ENCODE measurements around the gene NHSL1.

NHSL1 gene

DNA sequence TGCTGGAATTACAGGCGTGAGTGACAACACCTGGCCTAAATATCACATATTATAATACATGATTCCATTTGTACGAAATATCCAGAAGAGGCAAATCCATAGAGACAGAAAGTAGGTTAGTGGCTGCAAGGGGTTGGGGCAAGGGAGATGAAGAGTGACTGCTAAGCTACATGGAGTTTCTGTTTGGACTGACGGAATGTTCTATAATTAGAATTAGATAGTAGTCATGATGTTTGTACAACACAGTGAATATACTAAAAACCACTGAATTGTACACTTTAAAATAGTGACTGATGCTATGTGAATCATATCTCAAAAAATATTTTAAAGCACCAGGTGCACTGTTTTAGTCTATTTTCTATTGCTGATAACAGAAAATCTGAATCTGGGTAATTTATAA lies 99.0 kb downstream of the NHSL1 start:
- DNase-seq: no peak

DNA sequence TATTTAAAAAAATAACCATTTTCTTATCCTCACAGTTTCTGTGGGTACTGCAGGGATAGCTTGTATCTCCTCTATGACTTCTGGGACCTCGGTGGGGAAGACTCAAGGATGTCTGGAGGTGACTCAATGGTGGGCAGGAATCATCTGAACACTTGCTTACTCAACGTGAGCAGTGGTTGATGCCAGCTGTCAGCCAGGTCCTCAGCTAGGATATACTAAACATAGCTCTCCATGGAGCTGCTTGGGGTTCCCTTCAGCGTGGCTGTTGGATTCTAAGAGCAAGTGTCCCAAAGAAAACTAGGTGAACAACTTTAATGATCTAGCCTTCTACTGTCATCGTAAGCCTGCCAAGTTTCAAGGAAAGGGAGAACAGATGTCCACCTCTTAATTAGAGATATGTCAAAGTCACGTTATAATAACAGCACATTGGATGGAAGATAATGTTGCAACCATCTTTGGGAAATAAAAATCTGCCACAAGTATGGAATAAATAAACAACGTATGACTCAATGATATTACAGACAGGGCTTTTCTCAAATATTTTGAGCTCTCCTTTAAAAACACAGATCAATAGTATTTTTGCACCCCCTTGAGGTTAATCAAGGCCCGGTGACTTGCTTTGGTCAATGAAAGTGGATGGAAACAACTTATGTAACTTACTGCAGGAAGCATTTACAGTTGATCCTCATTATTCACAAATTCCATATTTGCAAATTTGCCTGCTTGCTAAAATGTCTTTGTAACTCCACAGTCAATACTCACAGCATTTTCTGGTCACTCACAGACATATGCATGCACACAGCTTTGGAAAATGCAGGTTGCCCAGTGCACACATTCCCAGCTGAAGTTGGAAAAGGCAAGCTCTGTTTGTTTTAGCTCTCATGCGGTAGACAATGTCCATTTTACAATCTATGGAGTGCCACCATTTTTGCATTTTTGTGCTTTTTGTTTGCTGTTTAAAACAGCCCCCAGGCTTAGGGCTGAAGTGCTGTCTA lies 101.9 kb downstream of the NHSL1 start:
- no peak for DNase-seq

DNA sequence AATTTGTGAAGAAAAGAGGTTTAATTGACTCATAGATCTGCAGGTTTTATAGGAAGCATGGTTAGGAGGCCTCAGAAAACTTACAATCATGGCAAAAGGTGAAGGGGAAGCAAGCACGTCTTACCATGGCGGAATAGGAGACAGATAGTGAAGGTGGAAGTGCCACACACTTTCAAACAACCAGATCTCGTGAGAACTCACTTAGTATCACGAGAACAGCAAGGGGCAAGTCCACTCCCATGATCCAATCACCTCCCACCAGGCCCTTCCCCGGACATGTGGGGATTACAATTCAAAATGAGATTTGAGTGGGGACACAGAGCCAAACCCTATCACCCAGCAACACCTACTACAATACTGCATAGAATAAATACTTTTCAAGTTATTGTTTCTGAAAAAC lies 102.6 kb downstream of the NHSL1 start:
- DNase-seq: no peak

DNA sequence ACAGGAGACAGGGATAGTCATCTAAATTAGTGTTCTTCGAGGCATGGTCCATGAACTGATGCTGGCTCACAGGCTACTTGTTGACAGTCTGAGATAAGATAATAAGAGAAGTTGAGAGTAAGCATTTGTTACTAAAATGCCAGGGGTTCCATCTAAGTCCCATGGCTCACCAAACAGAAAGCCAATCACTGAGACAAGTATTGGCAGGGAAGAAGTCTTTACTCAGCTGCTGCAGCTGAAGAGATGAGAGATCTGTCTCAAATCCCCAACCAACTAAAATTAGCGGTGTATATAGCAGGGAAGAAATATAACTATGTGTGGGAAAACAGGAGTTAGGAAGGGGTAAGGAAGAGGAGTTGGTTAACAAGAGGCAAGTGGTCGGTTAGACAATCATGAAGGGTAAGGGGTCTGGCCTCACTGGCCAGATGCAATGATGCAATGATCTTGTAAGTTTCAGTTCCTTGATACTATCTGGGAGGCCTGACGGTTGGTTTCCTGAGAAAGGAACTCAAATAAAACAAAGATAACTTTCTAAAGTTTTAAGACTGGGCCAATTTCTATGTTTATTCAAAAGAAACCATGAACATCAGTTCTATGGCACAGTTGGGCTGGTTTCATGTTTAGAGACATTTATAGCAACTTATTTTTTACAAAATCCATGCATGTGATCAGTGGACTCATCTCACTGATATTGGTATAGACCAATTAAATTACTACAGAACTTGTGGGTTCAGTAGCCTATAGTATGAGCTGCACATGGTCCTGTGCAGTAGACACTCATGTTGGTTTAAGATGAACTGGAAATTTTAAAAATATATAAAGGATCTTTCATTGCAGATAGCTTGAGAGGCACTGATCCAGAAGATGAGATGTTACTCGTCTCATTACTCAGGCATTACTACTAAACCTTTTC lies 105.2 kb downstream of the NHSL1 start:
- DNase-seq: no peak

DNA sequence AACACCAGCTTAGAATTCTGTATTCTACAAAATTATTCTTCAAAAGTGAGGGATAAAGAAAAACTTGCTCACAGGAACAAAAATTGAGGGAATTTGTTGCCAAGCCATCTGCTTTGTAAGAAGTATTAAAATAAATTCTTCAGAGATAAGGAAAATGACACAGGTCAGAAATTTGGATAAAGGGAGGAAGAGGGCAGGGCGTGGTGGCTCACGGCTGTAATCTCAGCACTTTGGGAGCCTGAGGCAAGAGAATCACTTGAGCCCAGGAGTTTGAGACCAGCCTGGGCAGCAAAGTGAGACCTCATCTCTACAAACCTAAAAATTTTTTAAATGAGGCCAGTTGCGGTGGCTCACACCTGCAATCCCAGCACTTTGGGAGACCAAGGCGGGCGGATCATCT lies 109.7 kb downstream of the NHSL1 start:
- no peak for DNase-seq

DNA sequence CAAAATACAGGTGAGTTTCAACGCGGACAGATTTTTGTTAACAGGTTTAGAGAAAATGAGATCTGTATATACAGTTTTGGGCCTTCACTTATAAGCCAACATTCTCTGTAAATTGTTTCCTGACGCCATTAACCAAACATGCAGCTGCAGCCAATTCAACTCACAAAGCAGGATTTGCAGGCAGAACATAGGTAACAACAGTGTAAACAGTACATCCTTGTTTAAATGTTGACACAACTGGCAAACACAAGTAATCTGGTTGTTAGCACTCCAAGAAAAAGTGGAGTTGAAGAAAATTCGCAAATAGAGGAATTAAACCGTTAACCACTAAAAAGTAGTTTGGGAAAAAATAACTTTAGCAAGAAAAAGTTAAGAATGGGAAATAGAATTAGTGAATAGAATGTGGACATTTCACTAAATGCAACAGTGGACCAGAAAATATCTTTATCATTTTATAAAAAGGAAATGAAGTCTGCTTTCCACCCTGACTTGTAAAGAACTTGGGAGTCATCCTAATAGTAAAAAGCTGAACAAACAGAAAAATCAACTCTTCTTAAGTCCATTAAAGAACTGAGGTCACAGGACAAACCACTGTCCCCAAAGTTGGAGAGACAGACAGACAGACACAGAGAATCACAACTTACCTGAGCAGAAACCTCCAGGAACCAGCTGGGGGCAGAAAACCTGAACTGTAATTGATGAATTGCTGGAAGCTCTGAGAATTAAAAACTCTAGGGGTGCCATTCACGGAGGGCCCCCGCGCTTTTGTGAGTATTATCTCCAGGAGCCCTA lies 111.5 kb downstream of the NHSL1 start:
- DNase-seq: no peak

DNA sequence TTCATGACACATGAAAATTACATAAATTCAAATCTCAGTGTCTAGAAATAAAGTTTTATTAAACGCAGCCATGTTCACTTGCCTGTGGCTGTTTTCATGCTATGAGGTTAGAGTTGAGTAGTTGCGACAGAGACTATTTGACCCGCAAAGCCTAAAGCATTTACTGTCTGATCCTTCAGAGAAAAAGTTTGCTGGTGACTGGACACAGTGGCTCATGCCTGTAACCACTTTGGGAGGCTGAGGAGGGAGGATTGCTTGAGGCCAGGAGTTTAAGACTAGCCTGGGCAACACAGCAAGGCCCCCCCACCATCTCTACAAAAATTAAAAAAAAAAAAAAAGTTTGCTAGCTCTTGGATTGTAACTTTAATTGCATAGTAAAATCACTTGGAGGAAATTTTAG lies 112.4 kb downstream of the NHSL1 start:
- DNase-seq: no peak

DNA sequence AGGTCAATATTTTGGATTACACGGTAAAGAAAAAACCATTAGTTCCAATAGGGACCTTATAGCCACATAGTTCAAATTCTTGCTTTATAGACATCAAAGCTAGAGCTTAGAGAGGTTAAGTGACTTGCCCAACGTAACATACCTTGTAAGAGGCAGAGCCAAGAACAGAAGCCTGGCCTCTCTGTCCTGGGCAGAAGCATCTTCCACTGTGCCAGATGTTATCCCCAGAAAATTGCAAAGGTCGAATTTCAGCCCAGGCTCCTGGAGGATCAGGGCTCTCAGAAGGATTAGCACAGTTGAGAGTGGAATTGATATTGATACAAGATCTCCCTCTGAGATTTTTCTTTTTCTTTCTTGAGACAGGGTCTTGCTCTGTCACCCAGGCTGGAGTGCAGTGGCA lies 115.5 kb downstream of the NHSL1 start:
- DNase-seq: no peak

DNA sequence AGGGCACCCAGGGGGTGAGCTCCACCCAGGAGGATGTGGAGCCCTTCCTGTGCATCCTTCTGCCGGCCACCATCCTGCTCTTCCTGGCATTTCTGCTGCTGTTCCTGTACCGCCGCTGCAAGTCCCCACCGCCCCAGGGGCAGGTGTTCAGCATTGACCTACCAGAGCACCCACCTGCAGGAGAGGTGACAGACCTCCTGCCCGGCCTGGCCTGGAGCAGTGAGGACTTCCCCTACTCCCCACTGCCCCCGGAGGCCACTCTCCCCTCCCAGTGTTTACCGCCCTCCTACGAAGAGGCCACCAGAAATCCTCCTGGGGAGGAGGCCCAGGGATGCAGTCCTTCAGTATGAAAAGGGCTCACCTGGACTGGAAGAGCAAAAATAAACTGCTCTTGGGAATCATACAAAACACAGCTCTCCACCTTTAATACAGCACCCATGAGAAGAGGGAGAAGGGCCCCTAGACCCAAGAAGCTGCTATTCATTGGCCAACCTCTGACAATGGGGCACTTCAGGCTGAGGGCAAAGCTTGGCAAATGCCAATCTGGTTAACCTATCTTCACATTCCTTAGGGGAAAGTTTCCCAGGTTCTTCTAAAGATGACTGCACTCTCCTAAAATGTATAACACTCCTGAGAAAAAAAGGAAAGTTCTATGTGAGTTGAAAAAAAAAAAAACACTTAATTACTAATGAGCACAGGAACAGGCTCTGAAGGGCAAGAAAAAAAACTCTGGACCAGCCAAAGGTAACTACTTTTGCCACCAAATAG lies 116.6 kb downstream of the NHSL1 start:
- DNase-seq: no peak

DNA sequence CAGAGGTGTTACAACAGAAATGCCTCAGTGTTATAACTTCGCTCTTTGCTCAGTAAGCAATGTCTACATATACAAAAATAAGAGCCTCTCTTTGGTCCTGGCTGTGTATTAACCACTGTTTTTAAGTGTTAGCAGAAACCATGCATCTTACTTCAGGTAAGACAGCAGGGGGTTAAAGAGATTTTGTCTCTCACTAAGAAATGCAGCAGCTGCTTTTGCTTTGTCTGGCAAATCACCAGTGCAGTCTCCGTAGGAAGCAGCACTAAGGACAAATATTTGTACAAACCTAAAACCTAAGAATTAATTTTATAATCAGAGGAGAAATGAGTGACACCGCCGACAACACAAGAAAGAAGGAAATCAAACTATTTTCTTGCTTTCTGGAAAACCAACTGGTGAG lies 120.8 kb downstream of the NHSL1 start:
- DNase-seq: no peak

DNA sequence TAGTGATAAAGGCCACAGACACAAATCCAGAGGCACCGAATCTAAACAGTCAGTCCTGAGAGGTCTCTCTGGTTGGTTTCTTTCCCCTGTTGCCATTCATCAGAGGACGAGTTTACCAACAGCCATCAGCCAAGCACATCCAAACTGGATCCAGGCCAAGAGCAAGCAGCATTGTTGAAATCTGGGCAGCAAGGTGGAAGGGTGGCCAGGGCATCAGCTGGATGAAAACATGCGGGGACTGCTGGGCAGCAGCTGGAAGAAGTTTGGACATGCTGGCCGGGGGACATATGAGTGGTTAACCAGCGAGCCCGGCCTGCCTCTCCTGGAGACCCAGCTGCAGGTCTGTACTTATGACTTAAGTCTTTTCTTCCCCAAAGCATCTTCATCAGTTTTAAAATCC lies 121.5 kb downstream of the NHSL1 start, which contains the start of gene SMIM28:
SMIM28 (plus strand) TSS at position 62 of the 400 bp plus-strand sequence; CDS start at position 230, 168 bp downstream.
- no peak for DNase-seq

DNA sequence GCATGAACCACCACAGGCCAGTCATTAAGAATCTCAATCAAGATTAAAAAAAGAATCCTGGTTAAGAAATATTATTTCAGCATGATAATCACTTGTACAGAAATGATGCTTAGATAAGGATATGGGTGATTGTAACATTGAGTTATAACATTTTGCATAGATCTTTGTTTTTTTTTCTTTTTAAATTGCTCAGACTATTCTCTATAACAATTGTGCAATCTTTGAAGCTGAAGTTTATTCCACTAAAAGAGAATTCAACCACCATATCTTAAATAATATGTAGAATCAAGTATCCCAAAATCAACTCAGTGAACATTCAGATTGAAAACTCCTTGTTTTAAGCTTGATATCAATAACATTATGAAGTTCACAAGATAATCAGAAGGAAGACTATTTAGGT lies 122.3 kb downstream of the NHSL1 start:
- no peak for DNase-seq

DNA sequence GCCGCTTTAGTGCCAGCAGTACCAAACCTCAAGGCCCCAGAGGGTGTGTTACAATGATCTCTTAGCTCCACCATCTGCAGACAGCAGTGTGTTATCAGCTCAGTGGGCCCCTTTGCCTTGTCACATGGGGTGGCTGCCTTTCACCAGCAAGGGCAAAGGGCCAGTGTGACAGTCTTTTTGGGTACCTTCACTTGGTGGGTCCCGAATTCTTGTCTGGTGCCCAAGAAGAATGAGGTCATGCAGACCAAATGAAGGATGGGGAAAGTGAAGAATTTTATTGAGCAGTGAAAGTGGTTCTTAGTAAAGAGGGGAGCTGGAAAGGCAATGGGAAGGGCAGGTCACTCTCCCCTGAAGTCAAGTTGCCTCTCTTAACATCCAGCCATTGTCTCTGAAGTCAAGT lies 124.5 kb downstream of the NHSL1 start:
- DNase-seq: no peak

DNA sequence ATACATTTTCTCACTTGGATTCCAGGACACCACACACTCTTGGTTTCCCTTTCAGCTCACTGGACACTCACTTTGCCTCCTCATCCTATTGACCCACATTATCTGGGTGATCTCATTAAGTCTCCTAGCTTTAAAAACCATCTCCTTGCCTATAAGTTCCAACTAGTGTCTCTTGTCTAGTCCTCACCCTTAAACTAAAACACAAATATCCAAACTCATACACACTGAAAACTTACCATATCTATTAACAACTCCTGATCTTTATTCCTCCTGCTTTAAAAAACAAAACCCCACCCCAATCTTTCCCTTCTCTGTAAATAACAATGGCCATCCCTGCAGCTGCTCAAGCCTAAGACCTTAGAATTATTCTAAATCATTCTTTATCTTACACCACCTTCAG lies 125.1 kb downstream of the NHSL1 start:
- DNase-seq: no peak

DNA sequence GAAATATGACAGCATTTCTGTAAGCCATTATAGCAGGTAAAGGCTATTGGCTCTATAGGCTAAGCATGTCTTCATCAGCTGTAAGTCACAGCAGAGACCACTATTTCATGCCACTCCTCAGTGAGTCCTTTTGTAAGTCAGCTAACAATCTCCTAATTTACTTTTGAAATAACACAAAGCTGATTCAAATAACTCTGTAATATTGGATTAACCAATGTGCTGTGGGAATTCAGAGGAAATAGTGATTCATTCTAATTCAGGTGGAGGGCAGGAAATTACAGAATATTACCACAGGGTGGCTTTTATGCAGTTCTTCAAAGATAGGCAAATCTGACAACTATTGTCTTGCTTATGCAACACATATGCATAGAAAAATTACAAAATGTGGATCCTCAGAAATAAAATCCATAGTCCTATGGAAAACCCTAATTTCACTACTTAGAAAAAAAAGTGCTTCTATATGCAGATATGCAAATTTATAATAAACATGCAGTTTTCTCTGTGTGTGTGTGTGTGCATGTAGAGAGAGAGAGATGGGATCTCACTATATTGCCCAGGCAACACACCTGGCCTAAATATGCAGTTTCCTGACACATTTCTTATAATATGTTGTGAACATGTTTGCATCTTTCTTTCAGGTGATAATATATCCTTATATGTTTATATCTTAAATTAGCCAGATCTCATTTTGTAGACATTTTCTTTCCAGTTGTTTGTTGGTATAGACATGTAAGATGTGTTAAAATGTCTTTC lies 126.4 kb downstream of the NHSL1 start:
- DNase-seq: no peak

All from hippocampal formation (tissue), 2 donors.